Measurements from ENCODE around the gene PBX3. TPM values are rescaled to one million over a fixed set of nuclear protein-coding genes. Genes with fewer than 3 reads are reported as not detected.

The PBX3 gene
- total RNA-seq, 2 experiments from 2014 or later = 25.3 to 30.8 TPM

DNA sequence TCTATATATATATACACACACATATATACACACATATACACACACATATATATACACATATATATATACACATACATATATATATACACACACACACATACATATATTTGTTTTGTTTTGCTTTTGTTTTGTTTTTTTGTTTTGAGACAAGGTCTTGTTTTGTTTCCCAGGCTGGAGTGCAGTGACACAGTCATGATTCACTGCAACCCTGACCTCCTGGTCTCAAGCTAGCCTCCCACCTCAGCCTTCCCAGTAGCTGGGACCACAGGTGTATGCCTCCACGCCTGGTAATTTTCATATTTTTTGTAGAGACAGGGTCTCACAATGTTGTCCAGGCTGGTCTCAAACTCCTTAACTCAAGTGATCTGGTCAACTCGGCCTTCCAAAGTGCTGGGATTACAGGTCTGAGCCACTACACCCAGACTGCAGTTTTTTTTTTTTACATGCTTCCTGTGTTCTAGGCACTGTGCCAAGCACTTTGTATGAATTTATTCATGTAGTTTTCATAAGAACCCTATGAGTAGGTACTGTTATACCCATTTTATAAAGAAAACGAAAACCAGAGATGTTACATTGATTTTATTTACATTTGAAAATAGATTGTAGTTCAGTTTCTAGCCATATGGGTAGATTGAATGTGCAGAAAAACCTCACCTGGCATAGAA lies 120.7 kb downstream of the PBX3 start:
- ChIA-PET POLR2A (no interaction called here), CTCF (no interaction called here)
- Histone ChIP-seq H3K36me3 (ENCODE audit: insufficient read depth, low read length) (no peaks in the 10 kb centered on the region), H3K4me3 (ENCODE audit: low read length) (no peak overlapping the region), H3K9me3 (ENCODE audit: control insufficient read depth in 1 of 2, insufficient read depth in 1 of 2, low read length in 2 of 2) (no peaks in the 10 kb centered on the region), H3K27ac (ENCODE audit: low read depth in 1 of 2, low read length in 2 of 2) (no peak overlapping the region), H3K27me3 (ENCODE audit: control insufficient read depth in 1 of 2, insufficient read depth in 2 of 2, low read length in 2 of 2) (no peaks in the 10 kb centered on the region), H3K4me1 (ENCODE audit: insufficient read depth, low read length) (peaks cover 2% of the 10 kb centered on the region)
- no peak overlapping the region for H3K4me3 Mint-ChIP-seq
- DNase-seq (peak in 2 of 14 experiments; percentile 2 to 13), ATAC-seq (ENCODE audit: poor library complexity) (no peak)
- no peaks in the 10 kb centered on the region for H3K36me3 Mint-ChIP-seq (ENCODE audit: low read depth)
- TF ChIP-seq CTCF (IDR thresholded peaks at IDR 0.05) = no peak
- H3K9me3 Mint-ChIP-seq = no peaks in the 10 kb centered on the region
- H3K27ac Mint-ChIP-seq = no peak overlapping the region
- no peaks in the 10 kb centered on the region for H3K27me3 Mint-ChIP-seq
- intact Hi-C loops (cut with DNase I, micrococcal nuclease) = loop anchor here in 1 of 2 experiments (5.0 kb wide), 1 partner anchor 36 kb away; no protein-coding TSS in a partner anchor
- peaks cover 9% of the 10 kb centered on the region for H3K4me1 Mint-ChIP-seq (ENCODE audit: low read depth)

DNA sequence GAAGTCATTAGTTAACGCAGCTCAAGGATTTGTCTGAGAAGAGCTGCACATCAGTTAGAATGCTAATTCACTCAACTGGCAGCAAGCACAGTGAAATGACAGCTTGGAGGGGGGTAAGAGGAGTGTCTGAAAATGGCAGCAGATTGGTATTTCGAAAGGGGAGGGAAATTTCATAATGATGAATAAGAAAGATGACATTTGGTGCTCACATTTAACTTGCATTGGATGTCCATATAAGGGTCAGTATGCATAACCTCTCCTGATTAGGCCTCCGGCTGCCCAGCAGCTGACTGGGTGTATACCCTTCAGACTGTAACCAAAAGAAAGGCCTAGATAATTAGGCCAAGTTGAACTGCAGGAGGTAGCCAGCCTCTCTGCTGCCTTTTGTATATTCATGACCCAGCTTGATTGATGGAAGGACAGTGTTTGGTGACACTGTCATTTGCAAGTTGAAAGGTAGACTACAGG lies 131.0 kb downstream of the PBX3 start:
- Mint-ChIP-seq H3K27me3 (no peaks in the 10 kb centered on the region), H3K36me3 (ENCODE audit: low read depth) (no peaks in the 10 kb centered on the region), H3K27ac (no peak overlapping the region), H3K4me3 (no peak overlapping the region), H3K4me1 (ENCODE audit: low read depth) (no peaks in the 10 kb centered on the region), H3K9me3 (no peaks in the 10 kb centered on the region)
- intact Hi-C loops (cut with DNase I, micrococcal nuclease) = no loop called here
- Histone ChIP-seq H3K4me1 (ENCODE audit: insufficient read depth, low read length) (no peaks in the 10 kb centered on the region), H3K4me3 (ENCODE audit: low read length) (no peak overlapping the region), H3K9me3 (ENCODE audit: control insufficient read depth in 1 of 2, insufficient read depth in 1 of 2, low read length in 2 of 2) (no peaks in the 10 kb centered on the region), H3K27me3 (ENCODE audit: control insufficient read depth in 1 of 2, insufficient read depth in 2 of 2, low read length in 2 of 2) (no peaks in the 10 kb centered on the region), H3K36me3 (ENCODE audit: insufficient read depth, low read length) (no peaks in the 10 kb centered on the region), H3K27ac (ENCODE audit: low read depth in 1 of 2, low read length in 2 of 2) (no peak overlapping the region)
- CTCF ChIA-PET = no interaction called here
- DNase-seq (no peak), ATAC-seq (ENCODE audit: poor library complexity) (no peak)
- TF ChIP-seq CTCF (IDR thresholded peaks at IDR 0.05) = no peak
- POLR2A ChIA-PET = no interaction called here

DNA sequence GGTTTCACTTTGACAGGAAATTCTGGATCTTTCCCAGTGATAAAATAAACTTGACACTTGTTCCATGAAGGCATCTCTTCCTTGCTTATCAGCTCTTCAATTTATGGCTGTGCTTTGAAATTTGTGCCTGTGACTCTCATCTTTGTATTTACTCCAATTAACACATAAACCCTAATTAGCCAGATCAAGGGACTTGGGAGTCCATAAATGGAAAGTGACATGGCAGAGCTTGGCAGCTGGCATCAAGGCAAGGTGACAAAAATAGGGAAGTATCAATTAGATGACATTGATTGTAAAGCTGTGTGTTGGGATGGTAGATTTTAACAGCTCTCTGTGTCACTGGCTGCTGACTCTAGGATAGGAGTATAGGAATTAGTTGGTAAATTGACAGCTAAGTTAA lies 133.9 kb downstream of the PBX3 start:
- intact Hi-C loops (cut with DNase I, micrococcal nuclease) = no loop called here
- Mint-ChIP-seq H3K27me3 (no peaks in the 10 kb centered on the region), H3K4me3 (no peak overlapping the region), H3K27ac (no peak overlapping the region), H3K9me3 (no peaks in the 10 kb centered on the region), H3K4me1 (ENCODE audit: low read depth) (no peaks in the 10 kb centered on the region), H3K36me3 (ENCODE audit: low read depth) (no peaks in the 10 kb centered on the region)
- ChIA-PET POLR2A (no interaction called here), CTCF (no interaction called here)
- H3K9me3 ChIP-seq (ENCODE audit: control insufficient read depth in 1 of 2, insufficient read depth in 1 of 2, low read length in 2 of 2) = no peaks in the 10 kb centered on the region
- no peak overlapping the region for H3K4me3 ChIP-seq (ENCODE audit: low read length)
- no peaks in the 10 kb centered on the region for H3K4me1 ChIP-seq (ENCODE audit: insufficient read depth, low read length)
- H3K27me3 ChIP-seq (ENCODE audit: control insufficient read depth in 1 of 2, insufficient read depth in 2 of 2, low read length in 2 of 2) = no peaks in the 10 kb centered on the region
- no peaks in the 10 kb centered on the region for H3K36me3 ChIP-seq (ENCODE audit: insufficient read depth, low read length)
- ATAC-seq (ENCODE audit: poor library complexity) (no peak), DNase-seq (no peak)
- no peak for TF ChIP-seq CTCF (IDR thresholded peaks at IDR 0.05)
- H3K27ac ChIP-seq (ENCODE audit: low read depth in 1 of 2, low read length in 2 of 2) = no peak overlapping the region

All from CD4-positive, alpha-beta T cell (primary cell).